Neural progenitor cell (in vitro differentiated cells): ENCODE measurements around the gene EIF2D. TPM values are rescaled to one million over a fixed set of nuclear protein-coding genes. Genes with fewer than 3 reads are reported as not detected.

Experiments used
- DNase-seq: peaks from one replicate; pipeline ENCODE4 v3.0.0-alpha.2; 2016; ENCODE audit warnings: low spot score
- H2AFZ ChIP-seq: fragments of 200-600 bp; sonication (generic); replicated peaks from 2 replicates; pipeline ENCODE4 v1.6.1; 2016; ENCODE audit warnings: antibody characterized with exemption
- H3F3A ChIP-seq: fragments of 200-600 bp; sonication (generic); 2 replicates; pipeline ENCODE4 v1.6.1; 2016; ENCODE audit warnings: antibody characterized with exemption, low read depth
- H3K27ac ChIP-seq: fragments of 200-600 bp; sonication (generic); 2 replicates; pipeline ENCODE4 v1.5.1; 2016; ENCODE audit warnings: mild to moderate bottlenecking
- H3K27me3 ChIP-seq: fragments of 200-600 bp; sonication (generic); 2 replicates; pipeline ENCODE4 v1.6.1; 2016; ENCODE audit warnings: mild to moderate bottlenecking, moderate library complexity
- H3K36me3 ChIP-seq: fragments of 200-600 bp; sonication (generic); 2 replicates; pipeline ENCODE4 v1.5.1; 2016
- H3K4me1 ChIP-seq: fragments of 200-600 bp; sonication (generic); 2 replicates; pipeline ENCODE4 v1.6.1; 2016; ENCODE audit warnings: mixed run types
- H3K4me2 ChIP-seq: fragments of 200-600 bp; sonication (generic); 2 replicates; pipeline ENCODE4 v1.6.1; 2016
- H3K4me3 ChIP-seq: fragments of 200-600 bp; sonication (generic); 2 replicates; pipeline ENCODE4 v1.5.1; 2016
- H3K79me2 ChIP-seq: fragments of 200-600 bp; sonication (generic); 2 replicates; pipeline ENCODE4 v1.6.1; 2016; ENCODE audit warnings: low read depth
- H3K9ac ChIP-seq: fragments of 200-600 bp; sonication (generic); 2 replicates; pipeline ENCODE4 v1.6.1; 2016
- H3K9me3 ChIP-seq: fragments of 200-600 bp; sonication (generic); 2 replicates; pipeline ENCODE4 v1.5.1; 2016; ENCODE audit warnings: low read depth
- H4K20me1 ChIP-seq: fragments of 200-600 bp; sonication (generic); 2 replicates; pipeline ENCODE4 v1.6.1; 2016; ENCODE audit warnings: low read depth
- H3K27ac Mint-ChIP-seq: 3 replicates; pipeline ENCODE4 v1.8.0; 2021; ENCODE audit warnings: mixed read lengths
- H3K27me3 Mint-ChIP-seq: 2 replicates; pipeline ENCODE4 v1.8.0; 2022; ENCODE audit warnings: low read depth, mild to moderate bottlenecking, inconsistent platforms, moderate library complexity, mixed read lengths; ENCODE audit not compliant: insufficient read depth
- H3K36me3 Mint-ChIP-seq: 3 replicates; pipeline ENCODE4 v1.8.0; 2021; ENCODE audit warnings: mixed read lengths
- H3K4me1 Mint-ChIP-seq: 3 replicates; pipeline ENCODE4 v1.8.0; 2021; ENCODE audit warnings: mixed read lengths
- H3K4me3 Mint-ChIP-seq: 3 replicates; pipeline ENCODE4 v1.8.0; 2021; ENCODE audit warnings: mild to moderate bottlenecking, moderate library complexity, mixed read lengths
- H3K9me3 Mint-ChIP-seq: 3 replicates; pipeline ENCODE4 v1.8.0; 2020; ENCODE audit warnings: mixed read lengths
- EZH2 ChIP-seq: fragments of 200-600 bp; sonication (generic); IDR thresholded peaks from 2 replicates; pipeline ENCODE4 v1.6.1; 2017; ENCODE audit warnings: antibody characterized with exemption, mild to moderate bottlenecking, moderate library complexity
- EZH2phosphoT487 ChIP-seq: fragments of 200-600 bp; sonication (generic); IDR thresholded peaks from 2 replicates; pipeline ENCODE4 v1.6.1; 2017; ENCODE audit warnings: antibody characterized with exemption
- total RNA-seq: library from RNA; depleted of rRNA; stranded (reverse); fragments of >200 nt; gene quantifications from 2 replicates; pipeline ENCODE4 v1.2.3, GENCODE V29; 2015; ENCODE audit warnings: low replicate concordance
- TF ChIP-seq, protein P1 (sequence below): fragments of 200-600 bp; sonication (generic); IDR thresholded peaks from 2 replicates; pipeline ENCODE4 v1.5.1; 2017; ENCODE audit warnings: antibody characterized with exemption, mild to moderate bottlenecking

EIF2D gene
- total RNA-seq, 1 donor from 2014 or later: 47.5 TPM

- H3K9ac ChIP-seq: no peak overlapping the region
- H3K4me1 ChIP-seq: peaks cover 7% of the 10 kb centered on the region
- H3K4me1 Mint-ChIP-seq: peaks cover 16% of the 10 kb centered on the region
- H3K4me3 ChIP-seq: no peak overlapping the region
- no peak for TF ChIP-seq EZH2
- TF ChIP-seq EZH2phosphoT487: no peak
- TF ChIP-seq, protein P1, sequence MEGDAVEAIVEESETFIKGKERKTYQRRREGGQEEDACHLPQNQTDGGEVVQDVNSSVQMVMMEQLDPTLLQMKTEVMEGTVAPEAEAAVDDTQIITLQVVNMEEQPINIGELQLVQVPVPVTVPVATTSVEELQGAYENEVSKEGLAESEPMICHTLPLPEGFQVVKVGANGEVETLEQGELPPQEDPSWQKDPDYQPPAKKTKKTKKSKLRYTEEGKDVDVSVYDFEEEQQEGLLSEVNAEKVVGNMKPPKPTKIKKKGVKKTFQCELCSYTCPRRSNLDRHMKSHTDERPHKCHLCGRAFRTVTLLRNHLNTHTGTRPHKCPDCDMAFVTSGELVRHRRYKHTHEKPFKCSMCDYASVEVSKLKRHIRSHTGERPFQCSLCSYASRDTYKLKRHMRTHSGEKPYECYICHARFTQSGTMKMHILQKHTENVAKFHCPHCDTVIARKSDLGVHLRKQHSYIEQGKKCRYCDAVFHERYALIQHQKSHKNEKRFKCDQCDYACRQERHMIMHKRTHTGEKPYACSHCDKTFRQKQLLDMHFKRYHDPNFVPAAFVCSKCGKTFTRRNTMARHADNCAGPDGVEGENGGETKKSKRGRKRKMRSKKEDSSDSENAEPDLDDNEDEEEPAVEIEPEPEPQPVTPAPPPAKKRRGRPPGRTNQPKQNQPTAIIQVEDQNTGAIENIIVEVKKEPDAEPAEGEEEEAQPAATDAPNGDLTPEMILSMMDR: no peak
- no peaks in the 10 kb centered on the region for H3K79me2 ChIP-seq
- H3K4me3 Mint-ChIP-seq: no peak overlapping the region
- H3K27ac Mint-ChIP-seq: no peak overlapping the region
- no peaks in the 10 kb centered on the region for H3K9me3 Mint-ChIP-seq
- H3K9me3 ChIP-seq: no peaks in the 10 kb centered on the region
- no peak overlapping the region for H3K4me2 ChIP-seq
- H3F3A ChIP-seq: no peaks in the 10 kb centered on the region
- no peaks in the 10 kb centered on the region for H3K27me3 ChIP-seq
- no peaks in the 10 kb centered on the region for H4K20me1 ChIP-seq
- H3K36me3 Mint-ChIP-seq: no peaks in the 10 kb centered on the region
- H3K36me3 ChIP-seq: no peaks in the 10 kb centered on the region
- no peak overlapping the region for H3K27ac ChIP-seq
- peaks cover 3% of the 10 kb centered on the region for H3K27me3 Mint-ChIP-seq
- no peak for DNase-seq
- H2AFZ ChIP-seq: no peak overlapping the region
Observed at GRCh38 chr1:206569556-206569955, 42.7 kb downstream of the EIF2D start.

GRCh38 chr1:206568779-206569352, 43.4 kb downstream of the EIF2D start:
- no peak overlapping the region for H2AFZ ChIP-seq
- no peak for TF ChIP-seq EZH2
- TF ChIP-seq, protein P1: no peak
- no peak for TF ChIP-seq EZH2phosphoT487
- H3K36me3 ChIP-seq: no peaks in the 10 kb centered on the region
- H3K4me3 Mint-ChIP-seq: no peak overlapping the region
- H3K27me3 Mint-ChIP-seq: peaks cover 3% of the 10 kb centered on the region
- peaks cover 7% of the 10 kb centered on the region for H3K4me1 ChIP-seq
- H3K4me2 ChIP-seq: no peak overlapping the region
- no peak overlapping the region for H3K9ac ChIP-seq
- H3K27ac Mint-ChIP-seq: no peak overlapping the region
- no peaks in the 10 kb centered on the region for H3K9me3 ChIP-seq
- no peaks in the 10 kb centered on the region for H3K79me2 ChIP-seq
- peaks cover 16% of the 10 kb centered on the region for H3K4me1 Mint-ChIP-seq
- H3K4me3 ChIP-seq: no peak overlapping the region
- no peak for DNase-seq
- H3K27ac ChIP-seq: no peak overlapping the region
- H3K9me3 Mint-ChIP-seq: no peaks in the 10 kb centered on the region
- no peaks in the 10 kb centered on the region for H3F3A ChIP-seq
- no peaks in the 10 kb centered on the region for H3K27me3 ChIP-seq
- H4K20me1 ChIP-seq: no peaks in the 10 kb centered on the region
- H3K36me3 Mint-ChIP-seq: no peaks in the 10 kb centered on the region

DNA sequence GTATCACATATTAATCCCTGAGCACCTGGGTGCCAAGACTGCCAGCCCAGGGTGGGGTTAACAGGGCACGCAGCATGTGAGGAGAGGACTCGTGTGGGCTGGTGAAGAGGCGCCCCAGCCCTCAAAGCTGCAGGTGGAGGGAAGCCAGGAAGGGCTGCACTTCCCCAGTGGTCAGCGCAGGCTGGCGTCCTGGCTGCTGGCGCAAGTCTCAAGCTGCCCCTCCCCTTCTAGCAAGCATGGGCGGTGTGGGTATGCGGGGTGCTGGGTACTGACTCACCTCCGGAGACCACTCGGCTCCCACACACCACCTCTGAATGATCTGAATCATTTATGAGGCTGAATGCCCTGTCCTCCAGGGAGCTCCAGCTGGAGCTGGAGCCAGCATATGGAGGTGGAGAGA, 44.0 kb downstream of the EIF2D start:
- Mint-ChIP-seq H3K4me3 (no peak overlapping the region), H3K4me1 (peaks cover 16% of the 10 kb centered on the region)
- no peak overlapping the region for H2AFZ ChIP-seq

More for the DNA sequence above, 44.0 kb downstream of the EIF2D start:
- Histone ChIP-seq H3K9ac (no peak overlapping the region), H3K27me3 (no peaks in the 10 kb centered on the region), H3K36me3 (no peaks in the 10 kb centered on the region), H3K4me2 (no peak overlapping the region), H3K27ac (no peak overlapping the region), H3K9me3 (no peaks in the 10 kb centered on the region), H3K79me2 (no peaks in the 10 kb centered on the region), H4K20me1 (no peaks in the 10 kb centered on the region), H3K4me1 (peaks cover 7% of the 10 kb centered on the region), H3K4me3 (no peak overlapping the region), H3F3A (no peaks in the 10 kb centered on the region)
- Mint-ChIP-seq H3K27ac (no peak overlapping the region), H3K9me3 (no peaks in the 10 kb centered on the region), H3K27me3 (peaks cover 6% of the 10 kb centered on the region), H3K36me3 (no peaks in the 10 kb centered on the region)
- DNase-seq: no peak
- TF ChIP-seq EZH2phosphoT487 (no peak), EZH2 (no peak)
- TF ChIP-seq, protein P1: no peak
